ENCODE data around the gene ZNF780A. TPM values are rescaled to one million over a fixed set of nuclear protein-coding genes. Genes with fewer than 3 reads are reported as not detected.
"Not testable (repeated sequence)": the region's sequence is repeated elsewhere in the genome, so short reads cannot be mapped to it uniquely, and the experiment has no call there.

Gene ZNF780A
- 20.9 and 22.0 TPM in 2 replicates for total RNA-seq

- intact Hi-C loops (cut with micrococcal nuclease) = loop anchor here (1.0 kb wide), 6 partner anchors 34 to 195 kb away; partner anchors contain the start of genes AKT2, MAP3K10, PSMC4 and ZNF780B
Observed at GRCh38 chr19:40090241-40091204, at the start of gene ZNF780A. ZNF780A (minus strand) TSS chr19:40090943; CDS start chr19:40084753, 6,190 bp downstream.

GRCh38 chr19:40139533-40140287, 49.0 kb upstream of the ZNF780A start:
- intact Hi-C loops (cut with micrococcal nuclease) = loop anchor here (1.0 to 10.0 kb wide), 7 partner anchors 26 to 463 kb away; partner anchors contain the start of genes AKT2 and LTBP4

GRCh38 chr19:40136818-40137217, 46.1 kb upstream of the ZNF780A start:
- intact Hi-C loops (cut with micrococcal nuclease) = loop anchor here (5.0 kb wide), 1 partner anchor 465 kb away; the partner anchor contains the start of gene LTBP4

- intact Hi-C loops (cut with micrococcal nuclease) = loop anchor here (5.0 kb wide), 1 partner anchor 467 kb away; the partner anchor contains the start of gene LTBP4
Observed at GRCh38 chr19:40134866-40135265, 44.1 kb upstream of the ZNF780A start.

- intact Hi-C loops (cut with micrococcal nuclease) = no loop called here
Observed at GRCh38 chr19:40133491-40133890, 42.7 kb upstream of the ZNF780A start.

GRCh38 chr19:40130013-40130412, 39.3 kb upstream of the ZNF780A start:
- intact Hi-C loops (cut with micrococcal nuclease) = no loop called here

- intact Hi-C loops (cut with micrococcal nuclease) = no loop called here
Observed at GRCh38 chr19:40129425-40129824, 38.7 kb upstream of the ZNF780A start.

- intact Hi-C loops (cut with micrococcal nuclease) = no loop called here
Observed at GRCh38 chr19:40128991-40129390, 38.2 kb upstream of the ZNF780A start.

- intact Hi-C loops (cut with micrococcal nuclease) = no loop called here
Observed at GRCh38 chr19:40119380-40119779, 28.6 kb upstream of the ZNF780A start.

- intact Hi-C loops (cut with micrococcal nuclease) = not testable (repeated sequence)
Observed at GRCh38 chr19:40118638-40119037, 27.9 kb upstream of the ZNF780A start.

- intact Hi-C loops (cut with micrococcal nuclease) = no loop called here
Observed at GRCh38 chr19:40116075-40116474, 25.3 kb upstream of the ZNF780A start.

GRCh38 chr19:40114119-40114518, 23.4 kb upstream of the ZNF780A start:
- intact Hi-C loops (cut with micrococcal nuclease) = not testable (repeated sequence)

GRCh38 chr19:40112271-40112670, 21.5 kb upstream of the ZNF780A start:
- intact Hi-C loops (cut with micrococcal nuclease) = not testable (repeated sequence)

- intact Hi-C loops (cut with micrococcal nuclease) = no loop called here
Observed at GRCh38 chr19:40110570-40110969, 19.8 kb upstream of the ZNF780A start.

GRCh38 chr19:40104754-40105153, 14.0 kb upstream of the ZNF780A start:
- intact Hi-C loops (cut with micrococcal nuclease) = no loop called here

GRCh38 chr19:40103600-40103999, 12.9 kb upstream of the ZNF780A start:
- intact Hi-C loops (cut with micrococcal nuclease) = no loop called here

- intact Hi-C loops (cut with micrococcal nuclease) = no loop called here
Observed at GRCh38 chr19:40101813-40102212, 11.1 kb upstream of the ZNF780A start.

GRCh38 chr19:40093416-40093815, 2.7 kb upstream of the ZNF780A start:
- intact Hi-C loops (cut with micrococcal nuclease) = no loop called here

GRCh38 chr19:40091205-40092129, 724 bp upstream of the ZNF780A start:
- intact Hi-C loops (cut with micrococcal nuclease) = loop anchor here (1.0 kb wide), 1 partner anchor 194 kb away; the partner anchor contains the start of gene AKT2

- intact Hi-C loops (cut with micrococcal nuclease) = no loop called here
Observed at GRCh38 chr19:40089462-40089861, 1.3 kb downstream of the ZNF780A start.

Measured in T-helper 1 cell treated with Interleukin-12 subunit alpha and Interleukin-12 subunit beta and Interleukin-4 antibody, amounts not matched to agents 30 ng/mL and 1 ng/mL, for 36 hours (primary cell).